BJ (cell line): Measurements from ENCODE around the gene P2RX4. TPM values are rescaled to one million over a fixed set of nuclear protein-coding genes. Genes with fewer than 3 reads are reported as not detected.

Experiments
- CTCF ChIA-PET: fragments of 350-600 bp; formaldehyde crosslinking; extraction: SDS; loops from one replicate; lab custom pipeline; 2021; ENCODE audit warnings: antibody characterized with exemption, inconsistent platforms; lab: Yijun Ruan, JAX
- POLR2A ChIA-PET: fragments of 300-600 bp; sonication (Branson Sonifier 250); formaldehyde crosslinking; extraction: SDS; loops from one replicate; lab custom pipeline; 2021; ENCODE audit warnings: antibody characterized with exemption; lab: Charles Lee
- DNase-seq: peaks from one replicate; pipeline ENCODE4 v3.0.0-alpha.2; 2011; ENCODE audit warnings: low read depth
- H3K27me3 ChIP-seq: 2 replicates; pipeline ENCODE4 v1.6.0; 2011; ENCODE audit warnings: low read length; ENCODE audit not compliant: control insufficient read depth, insufficient read depth
- H3K36me3 ChIP-seq: 2 replicates; pipeline ENCODE4 v1.5.1; 2011; ENCODE audit warnings: low read length; ENCODE audit not compliant: control insufficient read depth, insufficient read depth
- H3K4me3 ChIP-seq: 2 replicates; pipeline ENCODE4 v1.5.1; 2011; ENCODE audit warnings: low read depth, mild to moderate bottlenecking, control low read depth, low read length
- polyA plus RNA-seq: library from polyadenylated mRNA; depleted of rRNA; stranded (reverse); fragments of >200 nt; gene quantifications from 2 replicates; pipeline ENCODE4 v1.2.3, GENCODE V29; 2011
- TF ChIP-seq, protein P1 (sequence below): IDR thresholded peaks from 2 replicates; pipeline ENCODE4 v1.5.1; 2011; ENCODE audit warnings: low read depth, mild to moderate bottlenecking, control low read depth, inconsistent platforms, low read length, moderate library complexity; ENCODE audit not compliant: insufficient read depth

P2RX4 gene
- polyA plus RNA-seq, 1 experiment, result 25.8 TPM

DNA sequence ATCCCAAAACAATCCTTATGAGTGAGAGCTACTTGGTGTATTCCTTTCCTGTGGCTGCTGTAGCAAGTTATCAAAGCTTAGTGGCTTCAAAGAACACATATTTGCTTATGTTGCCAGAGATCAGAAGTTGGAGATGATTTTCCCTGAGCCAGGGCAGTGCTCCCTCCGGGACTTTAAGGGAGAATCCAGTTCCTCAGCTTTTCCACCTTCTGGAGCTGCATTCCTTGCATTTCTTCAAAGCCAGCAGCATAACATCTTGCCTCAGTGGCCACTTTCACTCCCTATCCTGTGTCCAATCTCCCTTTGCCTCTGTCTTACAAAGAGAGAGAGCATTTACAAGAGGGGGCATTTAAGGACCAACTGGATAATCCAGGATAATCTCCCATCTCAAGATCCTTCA, 43.6 kb upstream of the P2RX4 start:
- DNase-seq, result no peak
- Histone ChIP-seq H3K27me3 (no peaks in the 10 kb centered on the region; the same call in 1 of the 2 replicates), H3K36me3 (no peaks in the 10 kb centered on the region), H3K4me3 (no peak overlapping the region)
- ChIA-PET POLR2A (no interaction called here), CTCF (no interaction called here)
- TF ChIP-seq, protein P1, sequence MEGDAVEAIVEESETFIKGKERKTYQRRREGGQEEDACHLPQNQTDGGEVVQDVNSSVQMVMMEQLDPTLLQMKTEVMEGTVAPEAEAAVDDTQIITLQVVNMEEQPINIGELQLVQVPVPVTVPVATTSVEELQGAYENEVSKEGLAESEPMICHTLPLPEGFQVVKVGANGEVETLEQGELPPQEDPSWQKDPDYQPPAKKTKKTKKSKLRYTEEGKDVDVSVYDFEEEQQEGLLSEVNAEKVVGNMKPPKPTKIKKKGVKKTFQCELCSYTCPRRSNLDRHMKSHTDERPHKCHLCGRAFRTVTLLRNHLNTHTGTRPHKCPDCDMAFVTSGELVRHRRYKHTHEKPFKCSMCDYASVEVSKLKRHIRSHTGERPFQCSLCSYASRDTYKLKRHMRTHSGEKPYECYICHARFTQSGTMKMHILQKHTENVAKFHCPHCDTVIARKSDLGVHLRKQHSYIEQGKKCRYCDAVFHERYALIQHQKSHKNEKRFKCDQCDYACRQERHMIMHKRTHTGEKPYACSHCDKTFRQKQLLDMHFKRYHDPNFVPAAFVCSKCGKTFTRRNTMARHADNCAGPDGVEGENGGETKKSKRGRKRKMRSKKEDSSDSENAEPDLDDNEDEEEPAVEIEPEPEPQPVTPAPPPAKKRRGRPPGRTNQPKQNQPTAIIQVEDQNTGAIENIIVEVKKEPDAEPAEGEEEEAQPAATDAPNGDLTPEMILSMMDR, result no peak

DNA sequence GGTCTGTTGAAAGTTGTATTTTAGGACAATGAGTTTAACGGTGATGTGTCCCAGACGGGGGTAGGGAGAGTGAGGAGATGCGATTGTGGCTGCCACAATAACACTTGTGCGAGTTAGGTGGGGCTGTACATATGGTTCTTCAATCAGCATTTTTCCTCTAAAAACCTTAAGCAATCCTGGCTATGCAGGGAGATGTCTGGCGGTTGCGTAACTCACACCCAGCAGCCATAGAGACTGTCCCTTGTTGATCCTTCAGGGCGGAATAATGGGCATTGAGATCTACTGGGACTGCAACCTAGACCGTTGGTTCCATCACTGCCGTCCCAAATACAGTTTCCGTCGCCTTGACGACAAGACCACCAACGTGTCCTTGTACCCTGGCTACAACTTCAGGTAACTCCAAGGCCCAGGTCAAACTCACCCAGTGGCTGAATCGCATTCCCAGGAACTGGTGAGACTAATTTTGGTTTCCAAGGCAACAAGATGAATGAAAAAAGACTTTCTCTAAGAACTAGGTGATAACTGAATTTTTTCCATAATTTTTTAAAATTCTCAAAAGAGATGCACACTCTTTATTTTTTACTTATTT, 42.6 kb upstream of the P2RX4 start:
- TF ChIP-seq, protein P1, result no peak
- no peak for DNase-seq
- POLR2A ChIA-PET, result no interaction called here
- CTCF ChIA-PET, result interaction anchor here (0.6 kb wide), 1 partner anchor 17 kb away, joined by 4 read pairs; no protein-coding TSS in a partner anchor
- Histone ChIP-seq H3K27me3 (no peaks in the 10 kb centered on the region), H3K4me3 (no peak overlapping the region), H3K36me3 (no peaks in the 10 kb centered on the region)

DNA sequence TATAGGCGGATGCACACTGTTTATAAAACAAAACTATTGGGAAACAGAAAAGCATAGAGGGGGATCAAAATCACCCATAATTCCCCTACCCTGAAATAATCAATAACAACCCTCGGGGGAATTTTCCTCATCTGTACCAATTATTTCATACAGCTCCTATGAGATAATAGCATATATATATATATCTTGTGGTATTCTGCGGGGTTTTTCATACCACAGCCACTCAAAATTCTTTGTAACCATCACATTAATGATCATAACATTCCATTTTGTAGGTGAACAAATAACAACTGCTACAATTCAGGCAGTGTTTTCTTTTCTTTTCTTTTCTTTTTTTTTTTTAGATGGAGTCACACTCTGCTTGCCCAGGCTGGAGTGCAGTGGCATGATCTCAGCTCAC, 42.0 kb upstream of the P2RX4 start:
- POLR2A ChIA-PET, result no interaction called here
- DNase-seq, result no peak

DNA sequence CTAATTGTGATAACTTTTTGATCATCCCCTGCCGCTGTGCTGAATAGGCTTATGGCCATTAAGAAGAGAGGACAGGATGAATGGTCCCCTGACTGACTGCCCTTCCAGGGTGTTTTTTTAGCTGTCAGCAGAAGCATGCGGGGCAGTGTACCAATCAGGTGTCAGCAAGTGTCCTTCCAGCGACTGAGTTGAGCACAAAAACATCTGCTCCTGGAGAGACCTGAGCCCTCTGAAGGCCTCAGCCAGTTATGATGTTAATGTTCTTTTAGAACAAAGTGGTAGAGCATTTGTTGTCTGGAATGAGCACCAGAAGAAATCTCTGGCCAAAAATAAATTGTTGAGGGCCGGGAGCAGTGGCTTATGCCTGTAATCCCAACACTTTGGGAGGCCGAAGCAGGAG, 39.8 kb upstream of the P2RX4 start:
- DNase-seq, result no peak
- H3K36me3 ChIP-seq, result no peaks in the 10 kb centered on the region
- TF ChIP-seq, protein P1, result no peak
- CTCF ChIA-PET, result interaction anchor here (0.5 kb wide), 1 partner anchor 491 kb away, joined by 3 read pairs; no protein-coding TSS in a partner anchor
- POLR2A ChIA-PET, result no interaction called here
- no peak overlapping the region for H3K4me3 ChIP-seq
- H3K27me3 ChIP-seq, result no peaks in the 10 kb centered on the region; the same call in 1 of the 2 replicates

More for the DNA sequence above, 42.0 kb upstream of the P2RX4 start:
- Histone ChIP-seq H3K36me3 (no peaks in the 10 kb centered on the region), H3K27me3 (no peaks in the 10 kb centered on the region), H3K4me3 (no peak overlapping the region)
- CTCF ChIA-PET, result no interaction called here
- TF ChIP-seq, protein P1, result no peak

DNA sequence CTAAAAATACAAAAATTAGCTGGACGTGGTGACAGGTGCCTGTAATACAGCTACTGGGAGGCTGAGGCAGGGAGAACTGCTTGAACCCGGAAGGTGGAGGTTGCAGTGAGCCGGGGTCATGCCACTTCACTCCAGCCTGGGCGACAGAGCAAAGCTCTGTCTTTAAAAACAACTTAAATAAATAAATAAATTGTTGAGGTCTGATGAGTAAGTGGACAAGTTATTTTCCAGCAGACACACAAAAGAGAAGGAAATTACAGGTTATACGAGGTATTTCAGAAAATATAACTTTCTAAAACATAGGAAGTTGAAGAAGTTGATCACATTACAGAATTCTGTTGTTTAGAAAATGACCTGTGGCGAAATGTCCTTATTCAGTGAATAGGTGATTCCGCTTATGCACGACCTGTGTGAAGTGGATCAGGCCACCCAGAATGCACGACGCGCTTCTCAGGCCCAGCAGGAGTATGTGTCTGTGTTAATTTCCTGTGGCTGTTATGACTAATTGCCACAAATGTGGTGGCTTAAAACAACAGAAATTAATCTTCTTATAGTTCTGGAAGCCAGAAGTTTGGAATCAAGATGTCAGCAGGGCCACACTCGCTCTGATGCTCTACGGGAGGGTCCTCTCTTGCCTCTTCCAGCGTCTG, 39.2 kb upstream of the P2RX4 start:
- Histone ChIP-seq H3K36me3 (no peaks in the 10 kb centered on the region), H3K27me3 (no peaks in the 10 kb centered on the region; the same call in 1 of the 2 replicates), H3K4me3 (no peak overlapping the region)
- POLR2A ChIA-PET, result no interaction called here
- CTCF ChIA-PET, result no interaction called here
- TF ChIP-seq, protein P1, result no peak
- no peak for DNase-seq
